GM19395 (cell line): ENCODE data around the gene PFKL.

Source experiments
- ATAC-seq: cut with Tn5 transposase; IDR thresholded peaks from one replicate; pipeline ENCODE4 v1.9.1; 2021; ENCODE audit warnings: mild to moderate bottlenecking, moderate library complexity; ENCODE audit not compliant: unreplicated experiment

The PFKL gene

DNA sequence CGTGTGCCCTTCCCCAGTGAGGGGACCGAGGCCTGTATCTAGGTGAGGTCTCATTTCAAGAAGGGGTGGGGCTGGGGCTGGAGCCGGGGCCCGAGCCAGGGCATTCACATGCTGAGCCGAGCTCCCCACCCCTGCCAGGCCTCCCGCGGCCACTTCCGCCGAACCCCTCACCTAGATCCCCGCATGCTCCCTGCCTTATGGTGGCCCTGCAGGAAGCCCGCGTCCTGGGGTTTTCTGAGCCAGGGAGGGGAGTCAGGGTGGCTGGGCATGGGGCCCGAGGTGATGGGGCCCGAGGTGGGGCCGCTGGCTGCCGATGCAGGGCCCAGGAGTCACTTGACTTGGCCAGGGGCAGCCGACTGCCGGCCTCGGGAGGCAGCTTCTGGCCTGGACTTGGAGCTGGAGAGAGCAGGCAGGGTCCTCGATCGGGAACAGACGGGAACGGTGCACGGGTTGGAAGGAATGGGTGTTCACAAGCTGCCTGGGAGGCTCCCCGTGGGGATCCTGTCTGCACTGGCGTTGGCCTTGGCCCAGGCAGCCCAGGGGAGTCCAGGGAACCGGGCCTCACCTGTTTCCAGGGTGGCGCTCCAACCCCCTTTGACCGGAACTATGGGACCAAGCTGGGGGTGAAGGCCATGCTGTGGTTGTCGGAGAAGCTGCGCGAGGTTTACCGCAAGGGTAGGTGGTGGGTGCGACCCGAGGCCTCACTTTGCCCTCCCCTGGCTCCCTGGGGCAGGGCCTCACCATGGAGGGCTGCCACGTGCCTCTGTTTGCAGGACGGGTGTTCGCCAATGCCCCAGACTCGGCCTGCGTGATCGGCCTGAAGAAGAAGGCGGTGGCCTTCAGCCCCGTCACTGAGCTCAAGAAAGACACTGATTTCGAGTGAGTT, 25.8 kb downstream of the PFKL start:
- ATAC-seq, result no peak

DNA sequence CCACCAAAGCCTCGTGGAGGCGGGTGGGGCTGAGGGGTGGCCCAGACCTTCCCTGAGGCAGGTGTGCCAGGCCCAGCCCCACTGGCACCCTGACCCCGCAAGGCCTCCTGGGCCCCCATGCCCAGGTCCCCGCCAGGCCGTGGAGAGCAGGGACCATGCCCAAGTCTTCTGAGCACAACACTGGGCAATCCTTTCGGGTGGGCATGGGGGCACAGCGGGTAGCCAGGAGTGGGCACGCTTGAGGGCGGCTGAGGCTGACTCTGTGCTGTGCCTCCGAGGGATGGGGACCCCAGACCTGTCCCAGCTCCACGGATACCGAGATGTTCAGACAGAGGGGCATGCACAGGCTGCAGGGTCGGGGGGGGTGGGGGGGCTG, 26.4 kb downstream of the PFKL start:
- ATAC-seq, result no peak

DNA sequence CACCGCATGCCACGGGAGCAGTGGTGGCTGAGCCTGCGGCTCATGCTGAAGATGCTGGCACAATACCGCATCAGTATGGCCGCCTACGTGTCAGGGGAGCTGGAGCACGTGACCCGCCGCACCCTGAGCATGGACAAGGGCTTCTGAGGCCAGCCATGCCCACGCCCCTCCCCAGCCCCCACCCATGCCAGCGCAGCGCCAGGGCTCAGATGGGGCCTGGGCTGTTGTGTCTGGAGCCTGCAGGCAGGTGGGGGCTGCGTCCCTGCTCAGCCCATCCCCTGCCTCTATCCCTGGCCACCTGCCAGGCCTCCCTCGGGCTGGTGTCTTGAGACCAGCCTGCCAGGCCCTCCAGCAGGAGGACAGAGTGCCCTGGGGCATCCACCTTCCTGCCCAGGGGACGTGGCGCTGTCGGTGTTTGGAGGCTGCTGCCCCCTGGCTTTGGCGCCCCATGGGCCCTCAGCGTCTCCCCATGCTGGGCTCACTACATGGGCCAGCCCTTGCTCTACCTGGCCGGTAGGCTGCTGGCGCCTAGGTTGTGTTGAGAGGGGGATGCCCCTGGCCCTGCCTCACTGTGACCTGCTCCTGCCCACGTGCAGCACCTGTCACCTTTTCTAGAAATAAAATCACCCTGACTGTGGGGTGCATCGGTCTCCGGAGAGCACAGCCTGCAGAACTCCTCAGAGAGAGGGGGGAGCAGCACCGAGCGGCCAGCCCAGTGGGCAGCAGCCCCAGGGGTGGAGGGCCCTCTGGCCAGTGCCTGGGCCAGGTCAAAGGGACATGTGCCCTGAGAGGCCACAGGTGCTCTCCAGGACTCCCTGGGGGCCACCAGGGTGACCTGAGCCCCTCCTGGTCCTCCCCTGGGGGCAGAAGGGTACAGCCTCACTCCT, 27.1 kb downstream of the PFKL start:
- no peak for ATAC-seq

- ATAC-seq, result no peak
These were observed 27.7 kb downstream of the PFKL start for GRCh38 chr21:44327603-44327974.

GRCh38 chr21:44328242-44328895, 28.5 kb downstream of the PFKL start:
- no peak for ATAC-seq

GRCh38 chr21:44329086-44329889, 29.4 kb downstream of the PFKL start:
- no peak for ATAC-seq

DNA sequence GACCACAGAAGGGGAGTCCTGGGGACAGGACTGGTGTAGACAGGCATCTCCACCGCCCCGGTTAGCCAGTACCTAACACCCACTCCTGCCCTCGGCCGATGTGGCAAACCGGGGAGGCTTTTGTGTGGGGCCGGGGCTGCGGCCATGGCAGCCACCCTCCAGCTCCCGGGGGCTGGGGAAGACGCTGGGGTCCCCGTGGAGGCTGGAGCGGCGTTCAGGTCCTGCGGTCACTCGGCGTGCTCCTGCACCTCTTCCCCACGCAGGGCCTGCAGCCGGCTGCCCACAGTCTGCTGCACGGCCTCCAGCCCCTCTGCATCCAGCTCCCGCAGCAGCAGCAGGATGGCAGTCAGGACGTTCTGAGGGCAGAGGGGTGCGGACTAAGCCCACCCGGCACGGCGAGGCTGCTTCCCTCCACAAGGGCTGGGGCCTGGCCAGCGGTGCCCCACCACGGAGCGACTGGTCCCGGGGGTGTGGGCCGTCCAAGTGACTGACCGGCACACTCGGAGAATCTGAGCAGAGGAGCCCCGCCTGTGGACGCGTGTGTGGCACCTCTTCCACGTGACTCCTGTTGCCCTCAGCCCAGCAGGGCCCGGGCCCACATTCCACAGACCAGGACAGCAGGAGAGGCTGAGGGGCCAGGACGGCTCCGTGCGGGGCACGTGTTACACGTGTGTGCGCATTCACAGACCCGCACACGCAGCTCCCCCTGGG, 30.3 kb downstream of the PFKL start:
- ATAC-seq, result no peak

GRCh38 chr21:44330698-44331097, 30.8 kb downstream of the PFKL start:
- ATAC-seq, result no peak

DNA sequence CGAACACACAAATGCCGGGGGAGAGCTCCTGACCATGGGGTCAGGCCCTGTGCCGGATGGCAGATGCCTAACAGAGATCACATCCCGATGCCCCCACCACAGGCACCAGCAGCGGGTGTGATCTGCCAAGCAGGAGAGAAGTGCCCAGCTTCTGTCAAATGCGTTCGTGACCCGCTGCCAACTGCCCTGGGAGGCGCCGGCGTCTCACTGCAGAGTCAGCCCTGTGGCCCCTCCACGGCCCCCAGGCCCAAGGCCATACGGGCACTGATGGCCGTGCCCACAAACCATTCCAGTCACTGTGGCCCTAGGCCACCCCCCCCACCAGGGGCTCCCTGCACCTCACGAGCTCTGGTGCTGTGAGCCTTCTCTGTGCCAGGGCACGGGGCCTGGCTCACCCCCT, 31.4 kb downstream of the PFKL start:
- no peak for ATAC-seq

GRCh38 chr21:44331650-44332307, 31.9 kb downstream of the PFKL start:
- ATAC-seq, result no peak

GRCh38 chr21:44332383-44332782, 32.5 kb downstream of the PFKL start:
- no peak for ATAC-seq

DNA sequence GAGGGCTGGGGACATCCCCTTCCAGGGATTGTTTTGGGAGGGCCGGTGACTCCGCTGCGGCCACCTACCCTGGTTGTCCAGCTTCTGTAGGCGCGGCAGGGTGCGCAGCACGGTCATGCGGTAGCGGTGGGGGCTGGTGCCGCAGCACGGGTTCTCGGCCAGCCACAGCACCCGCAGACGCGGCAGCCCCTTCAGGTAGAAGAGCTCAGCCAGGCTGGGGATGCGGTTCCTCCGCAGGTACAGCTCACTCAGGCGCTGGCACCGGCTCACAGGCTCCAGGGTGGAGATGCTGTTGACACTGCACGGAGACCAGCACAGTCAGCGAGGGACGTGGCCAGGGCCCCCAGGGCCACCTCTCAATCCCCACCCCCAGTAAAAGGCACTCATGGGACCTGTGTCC, 33.1 kb downstream of the PFKL start:
- no peak for ATAC-seq

DNA sequence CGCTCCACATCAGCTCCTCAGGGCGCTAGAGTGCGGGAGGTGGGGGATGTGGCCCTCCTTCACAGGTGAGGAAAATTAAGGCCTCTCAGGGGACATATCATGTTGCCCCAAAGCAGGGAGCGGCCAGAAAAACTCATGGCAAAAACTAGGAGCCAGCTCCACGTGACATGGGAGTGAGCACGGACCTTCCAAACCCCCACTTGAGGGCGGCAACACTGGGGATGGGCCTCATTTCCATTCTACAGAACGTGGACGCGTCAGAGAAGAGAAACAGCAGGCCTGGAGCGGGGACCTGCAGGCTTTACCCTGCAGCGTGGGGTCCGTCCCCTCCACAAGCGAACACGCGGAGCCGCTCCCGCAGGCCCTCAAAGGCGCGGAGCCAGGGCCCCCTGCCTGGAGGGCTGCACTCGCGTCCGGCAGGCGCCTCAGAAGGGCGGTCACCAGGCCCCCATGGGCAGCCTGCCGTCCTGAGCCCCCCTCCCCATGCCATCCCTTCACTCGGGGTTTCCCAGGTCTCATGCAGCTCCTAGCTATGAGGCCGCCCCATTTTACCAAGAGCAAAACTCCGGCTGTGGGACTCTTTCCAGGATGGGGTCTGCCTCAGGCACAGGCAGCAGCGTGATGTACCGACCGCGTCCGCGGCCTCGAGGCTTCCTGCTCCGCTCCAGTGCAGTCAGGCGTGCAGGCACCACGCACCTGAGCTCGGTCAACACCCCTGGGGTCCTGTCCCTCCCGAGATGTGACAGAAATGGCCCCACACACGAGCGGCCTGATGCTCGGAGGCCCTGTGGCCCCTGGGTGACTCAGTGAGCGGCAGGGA, 33.9 kb downstream of the PFKL start:
- ATAC-seq, result no peak

DNA sequence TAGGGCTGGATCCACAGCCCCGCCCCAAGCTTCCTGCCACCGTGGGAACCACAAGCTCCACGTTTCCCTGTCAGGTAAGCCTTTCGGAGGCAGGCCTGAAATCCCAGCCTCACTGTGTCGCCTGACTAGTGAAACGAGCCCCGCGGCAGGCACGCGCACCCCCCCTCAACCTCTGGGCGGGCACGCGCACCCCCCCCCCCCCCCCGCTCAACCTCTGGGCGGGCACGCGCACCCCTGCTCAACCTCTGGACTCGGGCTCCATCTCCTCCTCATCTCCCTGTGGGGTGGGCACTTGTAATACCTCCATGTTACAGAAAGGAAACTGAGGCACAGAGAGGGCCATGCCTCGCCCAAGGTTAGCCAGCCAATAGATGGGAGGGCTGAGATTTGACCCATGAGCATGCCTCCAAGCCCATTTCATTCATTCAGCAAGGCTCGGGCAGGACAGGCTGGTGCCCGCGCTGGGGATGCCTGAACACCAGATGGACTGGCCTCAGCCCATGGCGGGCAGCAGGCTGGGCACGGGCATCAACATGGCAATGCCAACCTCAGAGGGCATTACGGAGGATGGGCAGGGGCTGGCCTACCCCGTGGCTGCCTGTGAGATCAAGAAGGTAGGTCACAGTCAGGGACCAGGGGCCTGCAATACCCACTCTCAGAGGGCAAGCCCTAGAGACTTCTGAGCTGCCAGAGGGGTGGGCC, 34.6 kb downstream of the PFKL start:
- ATAC-seq, result no peak

DNA sequence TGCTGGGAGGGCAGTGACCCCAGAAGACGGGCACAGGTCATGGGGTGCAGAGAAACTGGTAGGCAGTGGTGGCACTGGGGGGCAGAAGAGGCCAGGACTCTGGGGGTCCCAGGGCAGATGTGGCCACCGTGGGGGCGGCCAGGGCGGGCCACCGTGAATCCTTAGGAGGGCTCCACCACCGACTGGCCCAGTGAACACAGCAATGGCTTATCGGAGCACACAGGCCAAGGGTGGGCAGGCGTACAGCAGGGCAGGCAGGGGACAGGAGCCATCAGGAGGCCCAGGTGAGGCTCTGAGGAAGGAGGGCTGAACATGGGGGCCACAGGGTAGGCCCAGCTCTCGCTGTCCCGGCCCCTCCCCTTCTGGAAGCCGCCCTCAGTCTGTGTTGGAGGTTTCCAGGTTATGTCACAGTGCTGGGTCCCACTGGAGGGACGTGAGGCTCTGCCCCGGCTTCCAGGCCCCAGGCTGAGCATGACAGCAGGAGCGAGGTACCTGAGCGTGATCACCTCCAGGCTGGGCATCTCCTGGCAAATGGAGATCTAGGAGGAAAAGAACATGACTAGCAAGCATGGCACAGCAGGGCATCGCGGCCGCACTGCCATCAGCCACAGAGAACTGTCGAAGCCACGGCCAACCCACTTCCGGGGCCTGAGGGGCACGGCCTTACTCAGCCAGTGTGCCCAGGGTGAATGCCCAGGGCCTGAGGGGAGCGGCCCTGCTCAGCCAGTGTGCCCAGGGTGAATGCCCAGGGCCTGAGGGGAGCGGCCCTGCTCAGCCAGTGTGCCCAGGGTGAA, 35.6 kb downstream of the PFKL start:
- no peak for ATAC-seq

- no peak for ATAC-seq
These were observed 37.6 kb downstream of the PFKL start for GRCh38 chr21:44337449-44337848.
